Ovary (tissue), 9 donors: Measurements from ENCODE around the gene TMEM123. TPM values are rescaled to one million over a fixed set of nuclear protein-coding genes. Genes with fewer than 3 reads are reported as not detected.

ENCODE experiments used
- DNase-seq, 5 donors: peaks; one replicate each; pipeline ENCODE4 v3.0.0-alpha.2; 2019 to 2020
- H3K27ac ChIP-seq, 2 donors: fragments of 200-600 bp; one replicate each; pipeline versions ENCODE4 v1.5.1 to v1.8.0; 2019 to 2022
- H3K27me3 ChIP-seq: fragments of 200-600 bp; one replicate; pipeline ENCODE4 v1.8.0; 2022
- H3K36me3 ChIP-seq: fragments of 200-600 bp; sonication (generic); one replicate; pipeline ENCODE4 v1.5.1; 2019
- H3K4me1 ChIP-seq: one replicate; pipeline ENCODE4 v1.8.1; 2013; ENCODE audit warnings: mild to moderate bottlenecking, moderate library complexity; ENCODE audit not compliant: insufficient read depth
- H3K4me3 ChIP-seq: fragments of 200-600 bp; sonication (generic); one replicate; pipeline ENCODE4 v1.5.1; 2017
- H3K9me3 ChIP-seq, 2 donors: fragments of 200-600 bp in 1 of 2; sonication (generic) in 1 of 2; one replicate each; pipeline versions ENCODE4 v1.5.1 to v1.8.1; 2013 to 2019; ENCODE audit warnings: mild to moderate bottlenecking in 1 of 2, moderate library complexity in 1 of 2
- CTCF ChIP-seq, 3 donors: fragments of 450-650 bp in 2 of 3; fragments of 200-600 bp in 1 of 3; IDR thresholded peaks; one replicate each; pipeline versions ENCODE4 v1.5.1 to v1.8.0; 2016 to 2022; ENCODE audit warnings: antibody characterized with exemption in 3 of 3, mild to moderate bottlenecking in 1 of 3
- EP300 ChIP-seq: sonication (generic); formaldehyde crosslinking; IDR thresholded peaks from one replicate; pipeline ENCODE4 v1.6.1; 2017; ENCODE audit warnings: antibody characterized with exemption
- POLR2A ChIP-seq: fragments of 450-650 bp; IDR thresholded peaks from one replicate; pipeline ENCODE4 v1.6.1; 2017; ENCODE audit warnings: antibody characterized with exemption, mild to moderate bottlenecking, moderate library complexity
- WGBS, 3 donors: extraction: QIAGEN DNeasy Blood & Tissue Kit in 1 of 3; methylation state at CpG; one replicate each; pipeline versions ENCODE4 v1.1.5 to v1.1.7; 2013 to 2017; 5-methylcytosine and 5-hydroxymethylcytosine counted together
- intact Hi-C, 4 donors: fragments of 100-400 bp; cut with DNase I; formaldehyde crosslinking; loops; one replicate each; pipeline versions ENCODE4 v1.11.0 to v1.15.1; 2022 to 2023
- polyA plus RNA-seq, 2 donors: library from polyadenylated mRNA; stranded (reverse); fragments of 200-250 nt in 1 of 2; fragments of 350-450 nt in 1 of 2; fragmentation: Illumina TruSeq in 1 of 2; extraction: RNeasy Lipid Tissue Mini Kit (QIAGEN cat#74804) in 1 of 2; gene quantifications; one replicate each; pipeline ENCODE4 v1.2.3, GENCODE V29; 2013 to 2014
- total RNA-seq, 7 donors: library from RNA; depleted of rRNA in 2 of 7; stranded (reverse); fragments of >200 nt in 2 of 7; fragmentation: NEBNext Ultra II Directional in 3 of 7; extraction: Animal tissue kit (Norgen Biotek cat#: 25700) in 3 of 7; gene quantifications; one replicate each; pipeline versions ENCODE4 v1.1.0 to v1.2.4, GENCODE V29; 2016 to 2023
- donor health status: DM: no; HTN: no; CAD: no; lungs with moderate emphysema.
- donor health status: DM: no; HTN: no; CAD: no.
- donor health status: Bipolar disorder and iron deficiency.
- donor health status: DM: yes; HTN: yes; CAD: no.
- donor health status: DM: no; HTN: no; CAD: no.
- donor health status: DM: yes; HTN: yes; CAD: no.

TMEM123 gene
- total and polyA plus RNA-seq, 9 donors: 69.4 to 165 (median 124) TPM

DNA sequence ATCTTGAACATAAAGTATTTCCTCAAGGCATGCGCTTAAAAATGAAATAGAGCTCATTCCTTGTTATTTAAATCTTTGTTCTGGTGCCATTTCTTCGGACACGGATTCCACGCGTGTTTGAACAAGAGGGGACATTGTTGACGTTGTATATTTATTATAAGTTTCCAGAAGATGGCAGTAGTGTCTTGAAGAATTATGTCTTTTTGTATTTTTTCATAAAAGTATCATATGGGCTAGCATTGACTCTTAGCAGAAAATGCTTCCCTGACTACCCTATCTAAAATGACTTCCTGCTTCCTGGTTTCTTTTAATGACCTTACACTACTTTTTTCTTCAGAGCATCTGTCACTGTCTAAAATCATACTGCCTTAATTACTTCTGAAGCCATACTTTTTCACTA is 85.2 kb downstream of the TMEM123 start:
- H3K4me1 ChIP-seq: no peaks in the 10 kb centered on the region
- no peaks in the 10 kb centered on the region for H3K27me3 ChIP-seq
- no peak for DNase-seq
- no peaks in the 10 kb centered on the region for H3K36me3 ChIP-seq
- no peak overlapping the region for H3K4me3 ChIP-seq
- intact Hi-C loops: loop anchor here in 1 of 4 donors (10.0 kb wide), 1 partner anchor 127 kb away; no protein-coding TSS in a partner anchor
- H3K27ac ChIP-seq: no peak overlapping the region
- no peak for TF ChIP-seq POLR2A
- TF ChIP-seq EP300: no peak
- TF ChIP-seq CTCF (IDR thresholded peaks at IDR 0.05): no peak
- 15 to 24% (median 16%) methylated on average over 6 of the region's 6 CpGs for WGBS, 3 donors
- H3K9me3 ChIP-seq: no peaks in the 10 kb centered on the region

DNA sequence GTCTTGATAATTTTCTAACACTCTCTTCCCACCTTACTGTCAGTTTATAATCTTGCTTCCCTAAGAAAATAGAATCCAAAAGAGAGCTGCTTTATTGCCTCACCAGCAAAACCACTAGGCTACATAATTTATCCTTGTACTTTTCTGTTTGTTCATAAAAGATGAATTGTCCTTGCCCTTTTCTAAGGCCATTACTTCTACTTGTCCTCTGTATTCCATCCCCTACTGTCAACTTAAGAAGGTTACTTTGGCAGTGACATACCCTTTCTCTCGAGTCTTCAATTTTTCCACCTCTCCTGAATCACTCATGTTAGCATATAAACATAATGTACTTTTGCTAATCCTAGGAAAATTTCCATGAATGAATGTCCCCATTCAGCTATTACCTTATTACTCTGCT is 87.6 kb downstream of the TMEM123 start:
- TF ChIP-seq CTCF (IDR thresholded peaks at IDR 0.05) (no peak), POLR2A (no peak), EP300 (no peak)
- Histone ChIP-seq H3K9me3 (no peaks in the 10 kb centered on the region), H3K27me3 (no peaks in the 10 kb centered on the region), H3K4me3 (no peak overlapping the region), H3K4me1 (no peaks in the 10 kb centered on the region), H3K36me3 (no peaks in the 10 kb centered on the region), H3K27ac (no peak overlapping the region)
- intact Hi-C loops: loop anchor here in 1 of 4 donors (10.0 kb wide), 1 partner anchor 130 kb away; no protein-coding TSS in a partner anchor
- WGBS, 3 donors: 76 to 82% (median 77%) methylated on average over 1 of the region's 1 CpG
- DNase-seq: no peak

DNA sequence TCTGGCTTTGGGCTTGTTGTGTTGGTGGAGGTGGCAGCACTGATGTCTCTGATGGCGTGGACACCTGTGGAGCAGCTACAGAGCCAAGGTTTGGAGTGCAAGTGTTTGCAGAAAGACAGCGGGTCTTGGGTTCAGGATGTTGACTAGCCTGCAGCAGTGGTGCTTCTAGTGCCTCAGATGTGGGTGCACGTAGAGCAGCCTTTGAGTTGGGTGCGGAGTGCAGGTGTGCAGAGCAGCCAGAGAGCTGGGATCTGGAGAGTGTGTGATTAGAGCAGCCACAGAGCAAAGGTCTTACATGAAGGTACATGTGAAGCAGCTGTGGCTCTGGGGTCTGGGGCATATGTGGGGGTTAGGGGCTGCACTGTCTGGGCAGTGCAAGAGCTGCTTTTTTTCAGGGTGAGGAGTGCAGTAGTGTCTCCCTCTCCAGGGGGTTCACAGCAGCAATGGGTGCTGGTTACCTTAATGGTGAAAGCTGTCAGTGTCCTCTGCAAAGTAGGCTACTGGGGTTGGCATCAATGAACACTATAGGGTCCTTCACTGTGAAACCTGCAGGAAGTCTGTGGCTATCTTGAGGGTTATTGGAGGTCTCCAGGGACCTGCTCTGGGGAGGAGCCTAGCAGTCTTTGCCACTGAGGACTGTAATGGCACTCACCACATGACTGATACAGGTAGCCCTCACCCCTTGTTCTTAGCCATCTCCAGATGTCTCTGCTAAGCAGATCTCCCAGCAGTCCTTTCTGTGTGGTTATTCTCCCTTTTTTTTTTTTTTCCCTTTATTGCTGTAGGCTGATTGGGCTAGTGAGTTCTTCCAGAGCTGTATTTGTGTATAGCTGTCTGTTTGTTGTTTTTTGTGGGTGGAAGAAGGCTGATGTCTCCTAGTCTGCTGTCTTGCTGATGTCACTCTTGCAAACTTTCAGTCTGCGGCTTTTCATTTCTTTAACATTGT is 91.2 kb downstream of the TMEM123 start:
- no peak overlapping the region for H3K27ac ChIP-seq
- no peak for DNase-seq
- H3K4me1 ChIP-seq: no peaks in the 10 kb centered on the region
- 98 to 99% (median 99%) methylated on average over 5 of the region's 5 CpGs for WGBS, 3 donors
- H3K4me3 ChIP-seq: no peak overlapping the region
- H3K27me3 ChIP-seq: no peaks in the 10 kb centered on the region
- intact Hi-C loops: loop anchor here in 1 of 4 donors (10.0 kb wide), 1 partner anchor 133 kb away; no protein-coding TSS in a partner anchor
- no peak for TF ChIP-seq EP300
- TF ChIP-seq CTCF (IDR thresholded peaks at IDR 0.05): no peak
- H3K9me3 ChIP-seq: no peaks in the 10 kb centered on the region
- H3K36me3 ChIP-seq: no peaks in the 10 kb centered on the region

GRCh38 chr11:102360681-102361080 is 91.9 kb downstream of the TMEM123 start:
- Histone ChIP-seq H3K4me1 (no peaks in the 10 kb centered on the region), H3K4me3 (no peak overlapping the region), H3K27ac (no peak overlapping the region), H3K36me3 (no peaks in the 10 kb centered on the region), H3K9me3 (no peaks in the 10 kb centered on the region), H3K27me3 (no peaks in the 10 kb centered on the region)
- intact Hi-C loops: loop anchor here in 1 of 4 donors (10.0 kb wide), 1 partner anchor 134 kb away; no protein-coding TSS in a partner anchor
- TF ChIP-seq EP300 (no peak), POLR2A (no peak), CTCF (IDR thresholded peaks at IDR 0.05) (no peak)
- WGBS, 3 donors: 74 to 85% (median 80%) methylated on average over 3 of the region's 3 CpGs
- DNase-seq: no peak
